ENCODE measurements around the gene KDM3B.
"Not testable (repeated sequence)": the region's sequence is repeated elsewhere in the genome, so short reads cannot be mapped to it uniquely, and the experiment has no call there.

KDM3B gene

GRCh38 chr5:138472353-138472752 is 119.9 kb downstream of the KDM3B start:
- no peak for DNase-seq (ENCODE audit: low spot score)
- ATAC-seq (ENCODE audit: low read depth) = no peak
- TF ChIP-seq CTCF (IDR thresholded peaks at IDR 0.05; ENCODE audit: poor library complexity, severe bottlenecking) = no peak
- Histone ChIP-seq H3K9me3 (ENCODE audit: severe bottlenecking) (no peaks in the 10 kb centered on the region), H3K27ac (ENCODE audit: poor library complexity, severe bottlenecking) (no peak overlapping the region), H3K4me1 (ENCODE audit: insufficient read depth, poor library complexity, severe bottlenecking) (peaks cover 7% of the 10 kb centered on the region), H3K4me3 (ENCODE audit: severe bottlenecking) (no peak overlapping the region), H3K36me3 (ENCODE audit: low read depth) (peaks cover 9% of the 10 kb centered on the region), H3K27me3 (ENCODE audit: insufficient read depth, poor library complexity, severe bottlenecking) (no peaks in the 10 kb centered on the region)

- not testable (repeated sequence) for H3K4me3 ChIP-seq (ENCODE audit: severe bottlenecking); DNase-seq (ENCODE audit: low spot score); H3K9me3 ChIP-seq (ENCODE audit: severe bottlenecking); H3K36me3 ChIP-seq (ENCODE audit: low read depth); H3K27ac ChIP-seq (ENCODE audit: poor library complexity, severe bottlenecking); H3K27me3 ChIP-seq (ENCODE audit: insufficient read depth, poor library complexity, severe bottlenecking); ATAC-seq (ENCODE audit: low read depth); H3K4me1 ChIP-seq (ENCODE audit: insufficient read depth, poor library complexity, severe bottlenecking)
These were observed 120.7 kb downstream of the KDM3B start for GRCh38 chr5:138473151-138473550.

- Histone ChIP-seq H3K27ac (ENCODE audit: poor library complexity, severe bottlenecking) (no peak overlapping the region), H3K9me3 (ENCODE audit: severe bottlenecking) (no peaks in the 10 kb centered on the region), H3K4me1 (ENCODE audit: insufficient read depth, poor library complexity, severe bottlenecking) (no peaks in the 10 kb centered on the region), H3K4me3 (ENCODE audit: severe bottlenecking) (no peak overlapping the region), H3K27me3 (ENCODE audit: insufficient read depth, poor library complexity, severe bottlenecking) (no peaks in the 10 kb centered on the region), H3K36me3 (ENCODE audit: low read depth) (no peaks in the 10 kb centered on the region)
- TF ChIP-seq CTCF (IDR thresholded peaks at IDR 0.05; ENCODE audit: poor library complexity, severe bottlenecking) = no peak
- DNase-seq (ENCODE audit: low spot score) = no peak
- no peak for ATAC-seq (ENCODE audit: low read depth)
These were observed 124.4 kb downstream of the KDM3B start for GRCh38 chr5:138476918-138477317.

GRCh38 chr5:138482638-138483037 is 130.2 kb downstream of the KDM3B start:
- H3K27ac ChIP-seq (ENCODE audit: poor library complexity, severe bottlenecking) = no peak overlapping the region
- no peaks in the 10 kb centered on the region for H3K27me3 ChIP-seq (ENCODE audit: insufficient read depth, poor library complexity, severe bottlenecking)
- H3K36me3 ChIP-seq (ENCODE audit: low read depth) = no peaks in the 10 kb centered on the region
- ATAC-seq (ENCODE audit: low read depth) = peak; percentile 87
- TF ChIP-seq CTCF (IDR thresholded peaks at IDR 0.05; ENCODE audit: poor library complexity, severe bottlenecking) = no peak
- no peaks in the 10 kb centered on the region for H3K9me3 ChIP-seq (ENCODE audit: severe bottlenecking)
- peaks cover 11% of the 10 kb centered on the region for H3K4me1 ChIP-seq (ENCODE audit: insufficient read depth, poor library complexity, severe bottlenecking)
- DNase-seq (ENCODE audit: low spot score) = no peak
- H3K4me3 ChIP-seq (ENCODE audit: severe bottlenecking) = no peak overlapping the region
